SIG-M5 (cell line): ENCODE results near the gene STXBP4.

Experiments used
- DNase-seq: peaks from one replicate; lab custom pipeline; 2025; lab: John Stamatoyannopoulos, UW

STXBP4 gene

DNA sequence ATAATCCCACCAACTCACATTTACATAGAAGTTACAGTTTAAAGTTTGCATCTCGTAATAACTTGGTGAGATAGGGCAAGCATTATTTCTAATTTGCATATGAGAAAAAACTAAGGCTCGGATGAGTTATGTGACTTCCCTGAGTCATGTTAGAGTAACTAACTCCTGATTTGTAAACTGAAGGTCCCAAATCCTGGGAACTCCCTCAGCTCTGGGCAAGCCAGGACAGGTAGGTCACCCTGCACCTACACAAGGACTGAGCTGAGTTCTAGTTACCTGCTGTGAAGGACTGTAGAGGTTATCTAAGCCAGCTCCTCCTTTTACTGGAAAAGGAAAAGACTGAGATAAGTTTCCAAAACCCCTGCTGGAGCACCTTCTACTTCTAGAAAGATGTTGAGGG lies 204.0 kb downstream of the STXBP4 start:
- DNase-seq, result no peak

DNA sequence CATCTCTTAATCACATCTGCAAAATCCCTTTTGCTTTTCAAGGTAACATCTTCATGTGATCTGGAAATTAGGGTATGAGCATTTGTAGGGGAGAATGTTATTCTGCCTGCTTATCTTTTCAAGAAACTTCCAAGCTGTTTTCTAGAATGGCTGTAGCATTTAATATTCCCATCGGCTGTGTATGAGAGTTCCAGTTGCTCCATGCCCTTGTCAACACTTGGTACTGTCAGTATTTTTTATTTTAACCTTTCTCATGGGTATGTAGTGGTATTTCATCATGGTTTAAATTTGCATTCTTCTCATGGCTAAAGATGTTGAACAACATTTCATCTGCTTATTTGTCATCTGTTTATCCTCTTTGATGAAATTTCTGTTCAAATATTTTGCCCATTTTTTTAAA lies 205.6 kb downstream of the STXBP4 start:
- no peak for DNase-seq

DNA sequence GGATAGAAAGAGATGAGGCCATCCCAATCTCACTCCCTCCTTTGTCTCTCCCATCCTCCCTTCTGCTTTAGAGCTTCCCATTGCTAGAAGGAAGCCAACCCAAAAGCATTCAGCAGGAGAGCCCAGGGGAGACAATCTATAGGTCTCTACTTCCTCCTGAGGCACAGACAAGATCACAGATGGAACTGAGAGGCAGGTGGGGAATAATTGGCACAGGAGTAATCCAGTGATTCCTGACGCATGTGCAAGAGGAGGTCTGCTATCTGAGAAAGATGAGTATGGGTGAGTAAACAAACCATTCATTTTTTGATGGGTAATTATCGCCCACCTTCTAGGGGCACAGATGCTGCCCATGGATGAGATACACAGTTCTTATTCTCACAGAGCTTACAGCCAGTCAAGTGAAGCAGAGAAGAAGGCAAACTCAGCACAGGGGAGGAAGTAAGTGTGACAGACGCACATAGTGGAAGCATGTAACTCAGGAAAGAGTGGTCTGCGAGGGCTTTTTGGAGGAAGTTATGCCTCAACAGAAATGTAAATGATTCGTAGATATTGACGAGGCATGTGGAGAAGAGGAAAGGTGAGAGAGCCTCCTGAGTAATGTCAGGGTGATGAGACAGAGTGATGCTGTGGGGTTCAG lies 207.3 kb downstream of the STXBP4 start:
- no peak for DNase-seq

DNA sequence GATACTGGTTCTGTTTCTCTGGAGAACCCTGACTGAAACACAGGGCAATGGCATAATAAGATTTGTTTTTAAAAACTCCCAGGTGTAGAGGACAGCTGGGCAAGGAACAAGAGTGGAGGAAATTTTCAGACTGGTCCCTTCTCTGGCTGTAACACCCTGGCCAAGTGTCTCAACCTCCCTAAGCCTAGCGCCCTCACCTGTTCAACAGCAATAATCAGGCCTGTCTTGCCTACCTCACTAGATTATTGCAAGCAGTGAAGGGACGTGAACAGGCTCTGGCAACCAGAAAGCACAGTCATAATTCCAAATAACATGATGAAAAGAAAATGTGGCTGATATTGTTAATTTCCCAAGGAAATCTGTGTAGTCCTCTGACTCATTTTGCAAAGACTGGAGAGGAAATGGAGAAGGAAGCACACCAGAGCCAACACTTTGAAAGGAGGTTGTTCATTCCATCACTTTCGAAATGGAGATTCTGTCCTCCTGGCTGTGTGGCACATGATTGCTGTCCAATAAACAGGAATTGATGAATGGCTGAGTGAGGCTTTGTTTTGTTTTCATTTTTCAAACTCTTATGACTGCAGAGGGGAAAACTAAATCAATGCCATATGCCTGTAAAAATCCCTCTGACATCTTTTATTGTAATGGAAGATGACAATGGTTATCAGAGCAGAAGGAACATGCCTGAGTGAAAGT lies 208.7 kb downstream of the STXBP4 start:
- DNase-seq, result no peak

DNA sequence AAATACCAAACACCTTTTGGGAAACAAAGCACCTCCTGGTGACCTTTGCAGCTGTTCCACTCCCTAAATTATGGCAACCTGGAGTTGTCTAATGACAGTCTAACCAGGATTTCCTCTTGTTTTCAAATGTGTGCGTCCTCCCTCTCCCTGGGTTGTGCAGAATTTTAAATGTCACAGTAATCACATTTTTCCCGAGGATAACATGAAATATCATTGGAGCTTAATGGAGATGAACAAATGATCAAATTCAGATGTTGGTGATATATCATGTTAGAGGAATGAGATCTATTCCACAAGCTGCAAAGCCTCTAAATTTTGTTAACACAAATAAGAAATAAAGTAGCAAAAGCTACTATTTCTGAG lies 209.3 kb downstream of the STXBP4 start:
- no peak for DNase-seq

DNA sequence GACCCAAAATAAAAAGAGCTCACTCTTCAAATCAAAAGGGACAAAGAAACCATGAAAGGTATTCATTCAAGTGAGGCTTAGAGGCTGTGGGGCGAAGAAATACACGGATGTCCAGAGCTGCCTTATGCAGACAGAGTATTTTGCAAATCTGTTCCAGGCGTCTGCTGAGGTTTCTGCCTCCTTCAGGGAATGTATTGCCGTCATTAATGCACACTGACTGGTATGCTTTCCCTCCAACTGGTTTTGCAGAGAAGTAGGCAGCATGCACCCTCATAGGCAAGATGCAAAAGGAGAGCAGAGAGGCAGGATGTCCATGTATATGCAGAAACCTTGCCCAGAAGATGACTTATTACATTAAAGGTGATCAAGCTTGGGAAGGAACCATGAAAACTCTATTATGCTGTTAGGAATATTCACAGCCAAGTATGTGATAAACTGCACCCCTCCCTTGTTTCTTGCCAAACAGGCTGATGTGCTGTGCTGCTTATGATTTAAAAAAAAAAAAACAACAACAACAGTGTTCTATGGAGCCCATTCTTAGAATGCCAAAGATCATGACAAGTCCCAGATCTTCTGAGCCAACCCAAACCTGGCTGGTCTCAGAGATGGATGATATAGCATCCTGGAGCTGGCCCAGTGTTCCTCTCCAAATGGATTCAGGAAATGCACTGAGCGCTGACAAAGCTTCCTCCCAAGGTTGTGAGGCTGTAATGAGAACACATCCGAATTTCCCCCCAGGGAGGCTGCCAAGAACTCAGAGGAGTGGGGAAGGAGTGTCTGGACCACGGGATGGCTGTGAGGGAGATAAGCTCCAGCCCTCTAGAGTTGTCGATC lies 218.6 kb downstream of the STXBP4 start:
- DNase-seq, result no peak

DNA sequence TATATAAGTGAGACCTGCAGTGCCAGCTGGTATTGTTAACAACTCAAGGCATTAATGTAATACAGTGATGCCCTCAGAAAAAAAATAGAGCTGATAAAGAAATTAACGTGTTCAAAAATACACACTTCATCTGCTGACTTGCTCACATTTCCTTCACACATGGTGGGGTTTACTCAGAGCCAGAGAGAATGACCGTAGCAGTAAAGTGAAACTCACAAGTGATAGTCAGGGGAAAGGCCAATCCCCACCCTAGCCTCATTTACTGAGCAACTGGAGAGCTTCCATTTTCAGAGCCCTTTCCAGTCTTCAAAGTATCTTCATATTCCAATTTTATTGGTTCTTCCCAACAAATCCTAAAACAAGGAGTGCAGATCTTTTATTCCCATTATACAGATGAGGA lies 222.2 kb downstream of the STXBP4 start:
- DNase-seq, result no peak

DNA sequence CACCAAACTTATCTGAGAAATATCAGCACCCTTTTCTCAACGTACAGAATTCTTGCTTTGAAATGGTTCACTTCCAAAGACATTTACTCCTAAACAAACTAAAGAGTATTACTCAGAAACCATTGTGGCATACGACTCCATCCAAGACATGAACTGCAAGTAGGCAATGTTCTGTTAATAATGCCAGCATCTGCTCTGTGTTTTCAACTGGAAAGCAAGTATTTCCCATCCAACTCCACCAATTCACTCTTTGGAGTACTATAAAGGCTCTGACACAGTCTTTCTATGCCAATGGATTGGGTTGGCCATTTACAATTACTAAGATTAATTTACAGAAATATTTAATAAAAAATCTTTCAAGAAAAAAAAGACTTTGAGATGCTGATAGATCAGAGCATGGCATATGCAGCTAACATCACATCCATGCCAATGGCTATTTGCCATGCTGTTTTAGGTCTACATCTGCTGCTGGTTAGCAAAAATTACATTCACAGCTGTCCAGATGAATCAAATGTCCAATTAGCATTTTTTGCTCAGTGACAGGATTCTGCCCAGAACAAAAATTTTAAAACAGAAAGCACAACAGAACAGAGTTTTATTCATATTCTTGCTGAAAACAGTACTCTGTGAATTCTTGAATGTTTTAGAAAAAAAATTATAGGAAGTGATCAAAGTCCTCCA lies 230.3 kb downstream of the STXBP4 start:
- no peak for DNase-seq

DNA sequence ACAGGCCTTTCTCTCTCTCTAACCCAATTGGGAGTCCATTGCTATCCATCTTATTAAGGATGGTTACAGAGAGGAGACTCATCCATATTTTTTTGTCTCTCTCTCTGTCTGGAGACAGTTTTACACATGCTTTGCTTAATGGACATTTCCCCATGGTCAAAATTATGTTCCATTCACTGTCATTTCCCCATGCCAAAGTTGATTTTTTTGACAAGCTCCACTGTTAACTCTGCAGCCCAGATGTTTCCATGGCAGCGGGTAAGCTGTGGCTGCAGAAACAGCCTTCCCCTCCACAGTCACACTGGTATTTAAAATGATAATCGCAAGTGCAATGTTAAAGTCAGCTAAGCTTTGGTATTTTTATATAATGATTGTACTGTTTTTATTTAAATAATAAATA lies 232.3 kb downstream of the STXBP4 start:
- no peak for DNase-seq

DNA sequence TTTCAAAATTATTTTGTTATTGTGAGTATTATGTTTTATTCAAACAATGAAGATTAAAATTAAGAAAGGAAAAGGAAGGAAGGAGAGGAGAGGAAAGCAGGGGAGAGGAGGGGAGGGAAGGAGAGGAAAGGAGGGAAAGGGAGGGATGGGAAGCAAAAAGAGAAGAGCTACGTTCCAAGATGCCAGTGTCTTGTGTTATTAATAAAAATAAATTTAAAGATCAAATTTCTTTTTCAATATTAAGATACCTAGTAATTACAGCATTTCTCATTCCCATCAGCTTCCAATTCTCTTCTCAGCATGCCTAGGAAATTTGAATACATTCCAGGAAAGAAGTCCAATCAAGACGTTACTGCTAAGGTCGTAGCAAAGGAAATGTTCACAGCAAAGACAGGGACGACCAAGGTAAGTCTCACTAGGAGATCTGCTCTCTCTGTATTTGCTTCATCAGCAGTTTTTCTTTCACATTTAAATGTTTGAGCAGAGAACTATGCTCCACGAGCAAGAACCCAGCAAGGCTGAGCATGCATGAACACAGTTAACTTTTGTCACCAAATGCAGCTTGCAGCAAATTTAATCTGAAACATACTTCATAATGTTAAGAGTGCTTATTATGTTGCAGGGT lies 232.9 kb downstream of the STXBP4 start:
- no peak for DNase-seq

DNA sequence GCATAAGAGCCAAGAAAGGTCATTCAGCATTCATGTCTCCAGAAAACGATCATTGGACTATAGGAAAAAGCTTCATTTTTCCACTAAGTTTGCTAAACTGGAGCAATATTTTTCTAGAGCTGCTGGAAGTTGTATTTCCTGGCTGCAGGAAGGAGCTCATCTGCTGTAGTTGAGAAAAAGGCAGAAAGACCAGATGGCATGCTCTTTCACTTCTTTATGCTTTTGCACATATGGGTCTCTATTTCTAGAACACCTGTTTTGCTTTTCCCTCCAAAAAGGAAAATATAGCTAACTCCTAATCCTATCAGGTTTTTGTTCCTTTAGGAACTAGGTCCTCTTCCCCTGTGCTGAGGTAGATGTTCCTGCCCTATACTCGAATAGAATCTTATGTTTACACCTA lies 234.3 kb downstream of the STXBP4 start:
- DNase-seq, result no peak

DNA sequence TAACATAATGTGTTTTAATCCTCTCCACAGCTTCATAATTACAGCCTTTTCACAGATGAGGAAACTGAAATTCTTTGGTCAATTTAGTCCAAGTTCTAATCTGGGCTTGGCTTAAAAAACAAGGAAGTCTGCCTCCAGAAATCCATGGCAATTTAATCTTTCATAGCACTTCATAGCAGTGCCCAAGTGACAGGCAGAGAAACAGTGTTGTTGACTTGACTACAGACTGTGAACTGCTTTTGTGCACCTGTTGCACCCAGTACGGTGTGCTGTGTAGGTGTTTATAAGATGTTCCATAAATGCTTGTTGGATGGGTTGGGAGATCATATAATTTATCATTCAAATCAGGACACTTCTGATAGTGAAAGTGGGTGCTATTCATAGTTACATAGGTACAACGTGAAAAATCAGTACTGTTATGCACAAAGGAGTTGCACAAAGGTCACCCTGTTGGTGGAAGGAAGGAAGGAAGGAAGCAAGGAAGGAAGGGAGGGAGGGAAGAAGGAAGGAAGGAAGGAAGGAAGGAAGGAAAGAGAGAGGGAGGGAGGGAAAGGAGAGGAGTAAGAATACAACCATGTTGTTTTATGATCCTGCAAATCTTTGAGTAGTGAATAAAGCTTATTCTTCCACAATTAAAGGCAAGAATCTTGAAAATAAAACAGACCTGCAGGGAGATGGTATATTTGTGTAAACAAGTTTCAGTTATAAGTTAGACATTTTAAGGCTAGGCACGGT lies 239.7 kb downstream of the STXBP4 start:
- no peak for DNase-seq

DNA sequence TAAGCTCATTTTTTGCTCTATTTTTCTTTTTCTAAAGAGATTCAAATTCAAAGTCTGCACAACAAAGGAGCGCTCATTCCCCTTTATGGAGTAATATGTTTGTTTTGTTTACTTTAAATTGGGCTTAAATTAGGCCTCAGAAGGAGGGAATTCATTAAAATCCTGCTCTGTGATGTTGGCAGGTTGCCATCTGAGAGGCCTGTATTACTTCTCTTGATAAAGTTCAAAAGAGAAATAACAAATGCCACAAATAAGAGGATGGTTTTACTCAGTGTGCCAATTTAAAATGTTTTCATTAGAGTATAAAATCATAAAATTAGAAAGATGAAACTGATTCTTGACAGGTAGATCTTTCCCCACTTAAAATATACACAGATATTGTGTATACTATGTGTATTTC lies 241.7 kb downstream of the STXBP4 start:
- no peak for DNase-seq

DNA sequence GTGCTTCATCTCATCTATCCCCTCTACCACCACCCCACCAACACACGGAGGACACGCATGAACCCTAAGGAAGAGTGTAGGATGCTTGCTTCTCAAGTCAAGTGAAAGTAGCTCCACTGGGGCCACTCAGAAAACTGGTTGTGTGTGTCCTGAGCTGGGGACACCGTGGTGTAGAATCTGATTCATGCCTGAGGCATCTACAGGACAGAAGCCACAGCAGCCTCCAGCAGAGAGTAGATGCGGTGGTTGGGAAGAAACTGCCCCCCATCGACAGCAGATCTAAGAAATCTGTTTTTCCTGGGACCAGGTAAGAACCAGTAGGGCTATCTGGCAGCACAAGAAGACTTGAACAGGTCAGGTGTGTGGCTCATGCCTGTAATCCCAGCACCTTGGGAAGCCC lies 244.3 kb downstream of the STXBP4 start:
- no peak for DNase-seq

DNA sequence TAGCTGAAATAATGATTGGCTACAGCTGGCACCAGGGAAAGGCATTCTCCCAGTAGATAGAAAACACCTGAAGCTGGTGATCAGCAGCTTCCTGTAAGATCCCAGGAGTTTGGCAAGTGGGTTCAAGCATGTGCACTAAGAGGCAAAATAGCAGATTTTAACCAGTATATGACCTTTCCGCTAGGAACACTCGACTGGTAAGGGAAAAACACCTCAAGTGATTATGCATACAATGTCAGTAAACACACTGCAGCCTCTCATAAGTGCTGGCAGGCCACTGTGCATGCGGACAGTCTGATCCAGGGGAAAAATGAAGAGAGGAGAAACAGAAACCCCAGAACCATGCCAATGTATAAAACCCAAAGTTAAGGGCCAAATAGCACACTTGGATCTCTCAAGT lies 247.1 kb downstream of the STXBP4 start:
- no peak for DNase-seq

DNA sequence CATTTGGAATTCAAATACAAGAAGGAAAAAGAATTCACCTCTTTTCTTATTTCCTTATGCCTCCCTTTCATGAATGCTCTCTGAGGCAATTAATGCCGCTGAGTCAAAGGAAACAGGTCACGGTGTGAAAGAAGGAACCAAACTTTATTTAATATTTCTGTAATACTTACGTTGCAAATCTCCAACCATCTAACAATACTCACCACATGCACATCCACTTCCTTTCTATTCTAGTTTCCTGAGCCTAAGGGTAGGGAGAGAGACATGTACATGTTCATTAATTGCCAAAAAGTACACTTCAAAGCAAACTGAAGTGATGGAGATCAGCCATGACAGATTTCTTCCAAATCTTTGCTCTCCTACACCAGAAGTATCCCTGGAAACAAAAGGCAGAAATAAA lies 248.3 kb downstream of the STXBP4 start:
- DNase-seq, result no peak

DNA sequence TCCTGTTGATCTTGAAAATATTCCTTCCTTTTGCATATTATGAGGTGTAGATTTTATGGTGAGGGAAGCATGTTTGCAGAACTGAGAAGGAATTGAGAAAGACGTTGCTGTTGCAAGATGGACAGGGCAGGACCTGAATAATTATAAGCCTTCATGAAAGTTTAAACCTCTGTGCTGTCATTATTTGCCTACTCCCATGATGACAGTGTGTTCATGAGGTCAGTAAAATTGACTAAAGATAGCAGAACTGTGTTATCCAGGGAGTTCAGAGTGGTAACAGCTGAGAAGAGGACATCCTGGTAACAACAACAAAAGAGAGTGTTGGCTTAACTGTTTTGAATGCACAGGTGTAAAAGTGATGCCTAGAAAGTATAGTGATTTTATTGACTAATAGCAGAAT lies 250.9 kb downstream of the STXBP4 start:
- no peak for DNase-seq

DNA sequence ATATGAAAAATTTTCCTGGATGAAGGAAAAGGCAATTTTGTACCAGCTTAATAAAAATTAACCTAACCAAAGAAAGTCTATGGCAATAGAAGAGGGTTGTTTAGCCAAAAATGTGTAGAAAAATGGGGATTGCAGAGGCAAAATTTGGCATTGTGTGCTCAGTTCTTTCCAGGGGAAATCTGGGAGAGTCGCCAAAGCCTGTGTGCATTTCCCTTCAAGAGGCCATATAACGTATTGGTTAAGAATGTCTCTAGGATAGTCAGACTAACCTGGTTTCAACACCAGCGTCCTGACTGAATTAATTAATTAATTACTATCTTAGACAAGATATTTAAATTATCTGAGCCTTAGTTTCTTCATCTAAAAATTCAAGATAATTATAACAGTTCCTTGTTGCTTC lies 251.4 kb downstream of the STXBP4 start:
- no peak for DNase-seq
